H1 (cell line): ENCODE results near the gene GABARAPL1.

Experiments used
- ATF2 ChIP-seq: IDR thresholded peaks from 2 replicates; pipeline ENCODE4 v1.6.1; 2012; ENCODE audit warnings: low read length, inconsistent platforms
- CBX8 ChIP-seq: fragments of 300-800, 300-1000 bp; sonication (generic); IDR thresholded peaks from 2 replicates; pipeline ENCODE4 v1.7.1; 2016; ENCODE audit warnings: low read depth, low read length, borderline replicate concordance
- CHD2 ChIP-seq: IDR thresholded peaks from 2 replicates; pipeline ENCODE4 v1.6.1; 2012; ENCODE audit warnings: low read length, improper control_type of control experiment
- CTCF ChIP-seq, 3 experiments: IDR thresholded peaks; 1 replicate in 2 of 3; 2 replicates in 1 of 3; pipeline versions ENCODE4 v1.5.1 to v1.6.1; 2011; ENCODE audit warnings: low read length in 3 of 3, mild to moderate bottlenecking in 3 of 3, inconsistent platforms in 2 of 3, low read depth in 1 of 3, moderate library complexity in 1 of 3; ENCODE audit not compliant: insufficient read depth in 1 of 3; ENCODE audit errors: control extremely low read depth in 1 of 3
- EZH2 ChIP-seq: fragments of 200-600 bp; sonication (generic); IDR thresholded peaks from 2 replicates; pipeline ENCODE4 v1.7.1; 2012; ENCODE audit warnings: low read depth, mild to moderate bottlenecking, moderate library complexity, low read length, inconsistent platforms; ENCODE audit not compliant: severe bottlenecking
- HDAC2 ChIP-seq, 2 experiments: fragments of 300-600 bp in 1 of 2; sonication (generic) in 1 of 2; IDR thresholded peaks; 2 replicates each; pipeline ENCODE4 v1.6.1; 2011 to 2012; ENCODE audit warnings: low read depth in 2 of 2, low read length in 2 of 2, mild to moderate bottlenecking in 2 of 2, moderate library complexity in 2 of 2, borderline replicate concordance in 1 of 2, inconsistent platforms in 1 of 2
- JUN ChIP-seq: IDR thresholded peaks from 2 replicates; pipeline ENCODE4 v1.6.1; 2011; ENCODE audit warnings: low read depth, mild to moderate bottlenecking, improper control_type of control experiment, low read length
- POLR2A ChIP-seq, 2 experiments: IDR thresholded peaks; 1 replicate in 1 of 2; 2 replicates in 1 of 2; pipeline ENCODE4 v1.6.1; 2011; ENCODE audit warnings: low read depth in 2 of 2, low read length in 2 of 2, mild to moderate bottlenecking in 2 of 2; ENCODE audit errors: control extremely low read depth in 1 of 2
- SP1 ChIP-seq: IDR thresholded peaks from 2 replicates; pipeline ENCODE4 v1.6.1; 2011; ENCODE audit warnings: low read depth, low read length
- ZNF274 ChIP-seq: IDR thresholded peaks from 2 replicates; pipeline ENCODE4 v1.7.0; 2012; ENCODE audit warnings: low read length, borderline replicate concordance; ENCODE audit errors: extremely low read depth

GRCh38 chr12:10211940-10212738 is 538 bp upstream of the GABARAPL1 start:
- TF ChIP-seq SP1 (no peak), CTCF (IDR thresholded peaks at IDR 0.05; ENCODE audit: control extremely low read depth in 1 of 3, insufficient read depth in 1 of 3, low read depth in 1 of 3, low read length in 3 of 3) (no peak), JUN (no peak), POLR2A (IDR thresholded peaks at IDR 0.05; ENCODE audit: control extremely low read depth in 1 of 2, low read depth in 2 of 2, low read length in 2 of 2) (peak; percentile 53 to 93), EZH2 (no peak), CHD2 (no peak; the same call in 1 of the 2 replicates), ZNF274 (no peak), CBX8 (no peak), ATF2 (peak; percentile 47; the same call in 1 of the 2 replicates), HDAC2 (IDR thresholded peaks at IDR 0.05; ENCODE audit: borderline replicate concordance in 1 of 2, low read depth in 2 of 2, low read length in 2 of 2) (no peak)
